GM18519 (cell line): ENCODE measurements around the gene KLHL1.

ENCODE experiments used
- ATAC-seq: cut with Tn5 transposase; IDR thresholded peaks from one replicate; pipeline ENCODE4 v1.9.1; 2021; ENCODE audit warnings: mild to moderate bottlenecking, moderate library complexity; ENCODE audit not compliant: unreplicated experiment, low FRiP score

The KLHL1 gene

DNA sequence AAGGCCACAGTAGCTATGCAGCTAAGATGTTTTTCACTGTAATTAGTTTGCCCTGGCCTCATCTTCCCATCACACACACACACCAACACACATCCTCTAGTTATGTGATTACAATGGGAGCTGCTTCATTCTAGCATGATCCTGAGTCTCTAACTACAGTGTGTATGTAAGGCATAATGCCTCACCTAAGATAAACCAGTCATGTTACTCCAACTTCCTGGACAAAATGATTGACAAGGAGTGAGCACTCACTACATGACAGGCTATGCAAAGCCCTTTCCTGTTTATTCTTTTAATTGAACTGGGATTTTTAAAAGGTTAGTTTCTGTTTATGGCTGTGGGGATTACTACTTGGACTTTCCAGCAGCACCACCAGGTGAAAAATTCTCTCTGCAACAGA is 401.4 kb downstream of the KLHL1 start:
- no peak for ATAC-seq

DNA sequence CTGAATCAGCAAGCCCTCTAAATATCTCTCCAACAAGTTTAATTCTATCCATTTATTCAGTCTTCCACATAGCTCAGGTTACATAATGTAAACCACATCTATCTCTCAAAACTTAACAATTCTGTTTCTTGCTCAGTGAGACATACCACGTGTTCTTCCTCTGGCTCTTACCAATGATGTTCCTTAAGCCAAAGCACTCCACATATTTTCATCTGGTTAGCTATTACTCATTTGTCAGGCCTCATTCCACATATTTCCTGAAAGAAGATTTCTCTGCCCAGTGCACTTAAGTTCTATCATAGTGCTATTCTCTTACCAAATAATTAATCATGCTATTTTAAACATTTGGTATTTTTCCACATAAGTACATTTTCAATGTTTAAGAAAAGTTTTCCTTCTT is 403.9 kb downstream of the KLHL1 start:
- ATAC-seq: no peak

DNA sequence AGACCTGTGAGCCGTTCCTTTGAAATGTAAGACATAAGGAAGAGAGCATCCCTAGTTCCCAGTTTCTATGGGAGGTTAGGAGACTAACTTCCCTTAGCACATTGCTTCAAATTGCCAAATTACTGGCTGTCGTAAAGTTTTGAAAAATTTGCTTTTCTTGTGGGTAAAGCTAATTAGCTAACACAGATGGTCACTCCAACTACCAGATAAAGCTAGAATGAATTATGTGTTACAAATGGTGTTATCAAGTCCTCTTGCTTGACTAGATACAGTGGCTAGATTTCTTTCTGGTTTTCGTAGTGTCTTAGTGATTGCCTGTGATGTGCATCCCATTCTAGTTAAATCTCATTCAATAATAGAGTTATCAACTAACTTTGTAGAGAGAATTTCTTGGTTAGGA is 417.3 kb downstream of the KLHL1 start:
- no peak for ATAC-seq

DNA sequence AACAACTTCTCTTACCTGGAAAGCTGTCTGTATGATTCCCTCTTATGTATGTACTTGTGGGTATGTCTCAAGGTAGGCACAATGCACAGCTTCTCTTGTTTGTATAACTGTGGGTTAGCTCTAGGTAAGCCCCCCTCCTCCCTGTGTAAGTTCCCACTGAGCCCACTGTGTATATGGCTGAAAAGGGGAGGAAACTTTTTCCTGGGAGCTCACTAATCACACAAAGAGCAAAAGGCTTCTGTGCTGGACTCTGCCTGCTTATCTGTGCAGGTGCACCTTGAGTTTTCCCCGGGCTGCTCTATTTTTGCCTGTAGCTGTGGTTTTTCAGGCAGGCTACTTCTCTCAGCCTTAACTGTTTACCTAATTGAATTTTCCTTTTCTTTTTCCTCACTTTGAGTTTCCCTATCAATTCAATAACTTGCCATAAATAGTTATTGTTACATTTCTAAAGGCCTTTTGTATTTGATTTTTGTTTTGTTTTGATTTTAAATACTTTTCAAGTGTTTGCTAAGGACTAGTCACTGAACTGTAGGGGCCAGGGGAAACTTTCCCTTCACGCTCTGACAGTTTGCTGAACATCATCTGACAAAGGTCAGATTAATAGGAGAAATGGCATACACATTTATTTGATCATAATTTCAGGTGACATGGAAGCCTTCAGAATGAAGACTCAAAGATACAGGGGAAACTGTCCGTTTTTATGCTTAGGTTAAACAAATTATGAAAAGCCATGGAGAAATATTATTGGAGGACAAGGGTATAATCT is 424.1 kb downstream of the KLHL1 start:
- no peak for ATAC-seq

DNA sequence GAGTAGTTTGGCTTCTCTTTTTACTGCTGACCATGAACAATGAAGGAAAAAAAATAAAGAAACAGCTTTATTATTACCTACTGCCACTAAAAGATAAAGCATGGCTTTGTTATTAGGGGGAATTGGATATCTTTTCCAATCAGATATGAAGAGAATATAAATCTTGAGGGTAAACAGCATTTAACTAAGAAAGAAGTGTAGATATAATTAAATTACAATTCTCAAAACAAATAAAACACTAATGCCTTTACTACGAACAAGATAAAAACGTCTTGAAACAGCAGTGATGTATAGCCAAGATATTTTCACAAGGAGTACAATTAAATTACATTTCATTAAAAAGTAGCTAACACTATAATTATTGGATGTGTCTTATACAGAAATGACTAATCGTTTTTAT is 426.5 kb downstream of the KLHL1 start:
- no peak for ATAC-seq

DNA sequence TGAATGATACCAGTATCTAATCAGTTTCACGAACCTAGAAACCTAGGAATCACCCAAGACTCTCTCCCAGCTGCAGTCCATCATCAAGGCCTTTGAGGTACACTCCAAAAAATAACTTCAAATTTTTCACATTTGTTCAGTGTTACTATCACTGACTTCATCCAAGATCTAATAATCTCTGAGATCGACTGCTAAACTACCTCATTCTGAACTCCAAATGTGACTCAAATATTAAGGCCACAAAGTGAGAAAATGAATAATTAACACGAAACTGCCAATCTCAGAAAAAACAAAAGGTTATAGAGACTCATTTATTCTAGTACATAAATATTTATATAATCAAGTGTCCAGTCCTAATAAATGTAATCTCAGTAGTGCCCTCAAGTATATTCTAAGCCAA is 430.9 kb downstream of the KLHL1 start:
- ATAC-seq: no peak

DNA sequence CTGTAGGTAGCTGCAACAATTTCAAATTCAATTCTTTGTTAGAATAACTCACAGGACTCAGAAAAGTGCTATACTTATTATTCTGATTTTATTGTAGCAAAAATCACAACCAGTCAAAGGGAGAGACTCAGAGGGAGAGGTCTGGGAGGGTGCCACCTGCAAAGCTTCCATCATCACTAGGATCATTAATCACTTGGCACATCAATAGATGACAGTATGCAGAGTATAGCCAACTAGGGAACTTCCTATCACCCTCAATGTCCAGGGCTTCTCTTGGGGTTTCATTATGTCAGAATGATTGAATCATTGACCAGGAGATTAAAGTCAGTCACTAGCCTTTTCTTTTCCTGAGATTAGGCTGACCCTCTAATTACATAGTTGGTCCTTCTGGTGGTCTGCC is 432.0 kb downstream of the KLHL1 start:
- ATAC-seq: no peak

DNA sequence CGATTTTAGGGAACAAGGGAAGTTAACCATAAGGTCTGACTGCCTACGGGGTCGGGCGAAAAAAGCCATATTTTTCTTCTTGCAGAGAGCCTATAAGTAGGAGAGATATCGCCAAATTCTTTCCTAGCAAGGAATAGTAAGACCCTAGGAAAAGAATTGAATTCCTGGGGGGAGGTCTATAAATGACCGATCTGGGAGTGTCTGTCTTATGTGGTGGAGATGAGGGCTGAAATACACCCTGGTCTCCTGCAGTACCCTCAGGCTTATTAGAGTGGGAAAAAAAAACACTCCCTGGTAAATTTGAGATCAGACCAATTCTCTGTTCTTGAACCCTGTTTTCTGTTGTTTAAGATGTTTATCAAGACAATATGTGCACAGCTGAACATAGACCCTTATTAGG is 448.1 kb downstream of the KLHL1 start:
- ATAC-seq: no peak

DNA sequence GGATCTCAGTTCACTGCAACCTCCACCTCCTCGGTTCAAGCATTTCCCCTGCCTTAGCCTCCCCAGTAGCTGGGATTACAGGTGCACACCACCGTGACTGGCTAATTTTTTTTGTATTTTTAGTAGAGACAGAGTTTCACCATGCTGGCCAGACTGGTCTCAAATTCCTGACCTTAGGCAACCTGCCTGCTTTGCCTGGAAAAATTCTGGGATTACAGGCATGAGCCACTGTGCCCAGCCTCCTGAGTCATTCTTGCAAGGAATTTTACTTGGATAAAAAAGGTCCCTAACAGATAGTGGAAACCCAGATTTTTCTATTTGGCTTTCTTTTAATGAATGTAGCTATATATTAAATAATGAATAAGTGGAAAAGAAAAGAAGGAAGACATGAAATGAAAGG is 450.6 kb downstream of the KLHL1 start:
- ATAC-seq: no peak

DNA sequence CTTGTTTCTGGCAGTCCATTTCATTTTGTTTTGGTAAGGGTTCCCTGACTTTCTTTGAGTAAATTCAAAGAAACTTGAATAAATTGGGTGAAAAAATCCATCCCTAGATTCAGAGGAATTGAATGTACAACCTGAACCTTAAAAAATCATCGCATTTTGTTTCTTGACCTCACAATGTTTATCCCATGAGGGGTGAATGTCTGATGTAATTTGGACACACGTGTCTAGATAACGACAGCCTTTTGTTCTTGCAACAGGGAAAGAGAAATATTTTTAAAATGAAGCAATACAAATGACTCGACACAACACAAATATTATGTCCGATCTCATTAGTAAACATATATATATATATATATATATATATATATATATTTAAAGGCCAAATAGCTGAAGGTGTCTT is 453.9 kb downstream of the KLHL1 start:
- no peak for ATAC-seq
